H1 (cell line): ENCODE data around the gene MOCS3. TPM values are rescaled to one million over a fixed set of nuclear protein-coding genes. Genes with fewer than 3 reads are reported as not detected.

Experiments
- CTCF ChIA-PET: fragments of 300-600 bp; sonication (Branson Sonifier 250); formaldehyde crosslinking; loops from one replicate; lab custom pipeline; 2021; ENCODE audit not compliant: partially characterized antibody; lab: Charles Lee
- POLR2A ChIA-PET: fragments of 300-600 bp; sonication (Branson Sonifier 250); formaldehyde crosslinking; loops from one replicate; lab custom pipeline; 2021; ENCODE audit warnings: inconsistent platforms; ENCODE audit not compliant: partially characterized antibody; lab: Charles Lee
- DNase-seq, 2 experiments: peaks; one replicate each; pipeline versions ENCODE4 v3.0.0 to v3.0.0-alpha.2; 2010 to 2022; ENCODE audit warnings: low spot score in 2 of 2, low read depth in 1 of 2, mixed read lengths in 1 of 2
- FAIRE-seq: peaks from 2 replicates; lab custom pipeline; 2011; peaks lifted over from hg19 to GRCh38; lab: Jason Lieb, UNC
- H2AFZ ChIP-seq: 2 replicates; pipeline ENCODE4 v1.8.1; 2012; ENCODE audit warnings: low read length, inconsistent platforms
- H2AK5ac ChIP-seq: 2 replicates; pipeline ENCODE4 v1.6.1; 2013; ENCODE audit warnings: low read depth, low read length
- H2BK120ac ChIP-seq: replicated peaks from 2 replicates; pipeline ENCODE3; 2013; ENCODE audit warnings: low read depth, low read length, inconsistent platforms
- H2BK12ac ChIP-seq: 2 replicates; pipeline ENCODE4 v1.6.1; 2013; ENCODE audit warnings: low read depth, low read length
- H2BK15ac ChIP-seq: 2 replicates; pipeline ENCODE4 v1.6.1; 2013; ENCODE audit warnings: low read length
- H2BK20ac ChIP-seq: 2 replicates; pipeline ENCODE4 v1.6.1; 2013; ENCODE audit warnings: low read length
- H2BK5ac ChIP-seq: 2 replicates; pipeline ENCODE4 v1.6.1; 2013; ENCODE audit warnings: low read depth, low read length
- H3K14ac ChIP-seq: 2 replicates; pipeline ENCODE4 v1.6.1; 2013; ENCODE audit warnings: inconsistent platforms; ENCODE audit not compliant: insufficient read length
- H3K18ac ChIP-seq: 2 replicates; pipeline ENCODE4 v1.6.1; 2013; ENCODE audit warnings: low read length; ENCODE audit errors: extremely low read depth
- H3K23ac ChIP-seq: 2 replicates; pipeline ENCODE4 v1.6.1; 2013; ENCODE audit warnings: inconsistent platforms; ENCODE audit not compliant: insufficient read length
- H3K23me2 ChIP-seq: 2 replicates; pipeline ENCODE4 v1.6.1; 2013; ENCODE audit warnings: low read depth, low read length
- H3K27ac ChIP-seq: 2 replicates; pipeline ENCODE4 v1.6.1; 2011; ENCODE audit warnings: low read depth, low read length, inconsistent platforms
- H3K27me3 ChIP-seq, 4 experiments: replicated peaks in 1 of 4; 1 replicate in 1 of 4; 2 replicates in 3 of 4; pipeline versions ENCODE4 v1.6.1 to v1.8.1; 2011 to 2013; ENCODE audit warnings: low read length in 3 of 4, mild to moderate bottlenecking in 3 of 4, inconsistent platforms in 2 of 4, mixed read lengths in 2 of 4, moderate library complexity in 1 of 4; ENCODE audit not compliant: control insufficient read depth in 3 of 4, insufficient read depth in 3 of 4; ENCODE audit errors: extremely low read depth in 1 of 4
- H3K36me3 ChIP-seq, 4 experiments: 2 replicates each; pipeline versions ENCODE4 v1.6.1 to v1.8.1; 2011 to 2013; ENCODE audit warnings: mild to moderate bottlenecking in 4 of 4, low read length in 3 of 4, moderate library complexity in 2 of 4, control low read depth in 1 of 4, inconsistent platforms in 1 of 4; ENCODE audit not compliant: insufficient read depth in 4 of 4, control insufficient read depth in 2 of 4
- H3K4ac ChIP-seq: replicated peaks from 2 replicates; pipeline ENCODE3; 2013; ENCODE audit warnings: low read length, low read depth, mixed read lengths, inconsistent platforms; ENCODE audit not compliant: insufficient read length
- H3K4me1 ChIP-seq, 4 experiments: replicated peaks in 1 of 4; 1 replicate in 1 of 4; 2 replicates in 3 of 4; pipeline versions ENCODE4 v1.6.1 to v1.8.1; 2011 to 2013; ENCODE audit warnings: low read length in 3 of 4, inconsistent platforms in 2 of 4, mixed read lengths in 1 of 4; ENCODE audit not compliant: insufficient read depth in 4 of 4, control insufficient read depth in 3 of 4
- H3K4me2 ChIP-seq, 2 experiments: 2 replicates each; pipeline versions ENCODE4 v1.6.1 to v1.8.1; 2011 to 2013; ENCODE audit warnings: low read depth in 2 of 2, low read length in 2 of 2, control low read depth in 1 of 2, inconsistent platforms in 1 of 2, mild to moderate bottlenecking in 1 of 2; ENCODE audit not compliant: insufficient read depth in 1 of 2
- H3K4me3 ChIP-seq, 4 experiments: fragments of 200-600, 300-600 bp in 1 of 4; sonication (generic), shearing (Covaris generic), sonication (Bioruptor Twin) in 1 of 4; 2 replicates each; pipeline versions ENCODE4 v1.5.1 to v1.8.1; 2011 to 2016; ENCODE audit warnings: low read length in 4 of 4, low read depth in 3 of 4, control low read depth in 2 of 4, inconsistent platforms in 2 of 4, mild to moderate bottlenecking in 2 of 4, mixed read lengths in 1 of 4, moderate library complexity in 1 of 4; ENCODE audit not compliant: insufficient read depth in 2 of 4; ENCODE audit errors: extremely low read depth in 1 of 4
- H3K56ac ChIP-seq: replicated peaks from 2 replicates; pipeline ENCODE3; 2013; ENCODE audit warnings: low read depth, mild to moderate bottlenecking, mixed read lengths, low read length, inconsistent platforms; ENCODE audit not compliant: insufficient read length
- H3K79me1 ChIP-seq: 2 replicates; pipeline ENCODE4 v1.6.1; 2013; ENCODE audit warnings: low read depth, low read length, control low read depth
- H3K79me2 ChIP-seq, 2 experiments: 2 replicates each; pipeline versions ENCODE4 v1.6.1 to v1.8.1; 2012 to 2013; ENCODE audit warnings: low read length in 2 of 2, mild to moderate bottlenecking in 2 of 2, inconsistent platforms in 1 of 2; ENCODE audit not compliant: insufficient read depth in 2 of 2, control insufficient read depth in 1 of 2
- H3K9ac ChIP-seq, 4 experiments: replicated peaks in 1 of 4; 1 replicate in 1 of 4; 2 replicates in 3 of 4; pipeline versions ENCODE4 v1.6.1 to v1.8.1; 2011 to 2013; ENCODE audit warnings: low read depth in 3 of 4, low read length in 3 of 4, control low read depth in 2 of 4, mild to moderate bottlenecking in 2 of 4, moderate library complexity in 2 of 4, inconsistent platforms in 1 of 4; ENCODE audit errors: extremely low read depth in 1 of 4
- H3K9me3 ChIP-seq, 2 experiments: 2 replicates each; pipeline versions ENCODE4 v1.6.1 to v1.8.1; 2012 to 2013; ENCODE audit warnings: mild to moderate bottlenecking in 2 of 2, moderate library complexity in 2 of 2, control low read depth in 1 of 2, inconsistent platforms in 1 of 2, low read depth in 1 of 2, low read length in 1 of 2, mixed read lengths in 1 of 2; ENCODE audit not compliant: insufficient read depth in 2 of 2
- H4K20me1 ChIP-seq, 2 experiments: replicated peaks in 1 of 2; 2 replicates each; pipeline versions ENCODE3 to v1.8.1; 2011 to 2013; ENCODE audit warnings: inconsistent platforms in 2 of 2, low read length in 2 of 2, mild to moderate bottlenecking in 1 of 2; ENCODE audit not compliant: insufficient read depth in 2 of 2, control insufficient read depth in 1 of 2
- H4K5ac ChIP-seq: 2 replicates; pipeline ENCODE4 v1.6.1; 2013; ENCODE audit warnings: low read length, low read depth, mixed read lengths, inconsistent platforms; ENCODE audit not compliant: insufficient read length
- H4K8ac ChIP-seq: 2 replicates; pipeline ENCODE4 v1.8.0; 2013; ENCODE audit warnings: mild to moderate bottlenecking, moderate library complexity, low read length, inconsistent platforms; ENCODE audit not compliant: insufficient read depth; ENCODE audit errors: extremely low read depth
- H4K91ac ChIP-seq: replicated peaks from 2 replicates; pipeline ENCODE3; 2013; ENCODE audit warnings: low read length, mixed read lengths, inconsistent platforms; ENCODE audit not compliant: insufficient read length
- BRCA1 ChIP-seq: IDR thresholded peaks from 2 replicates; pipeline ENCODE4 v1.6.1; 2012; ENCODE audit warnings: low read depth, low read length, improper control_type of control experiment
- CTBP2 ChIP-seq: IDR thresholded peaks from 2 replicates; pipeline ENCODE4 v1.7.0; 2011; ENCODE audit warnings: borderline replicate concordance, mild to moderate bottlenecking, moderate library complexity, mixed read lengths, low read length; ENCODE audit not compliant: insufficient read depth, insufficient read length
- JUND ChIP-seq: IDR thresholded peaks from 2 replicates; pipeline ENCODE4 v1.6.1; 2011; ENCODE audit warnings: mild to moderate bottlenecking, improper control_type of control experiment, low read length
- RFX5 ChIP-seq: IDR thresholded peaks from 2 replicates; pipeline ENCODE4 v1.6.1; 2011; ENCODE audit warnings: low read depth, low read length, improper control_type of control experiment, borderline replicate concordance
- SIRT6 ChIP-seq: IDR thresholded peaks from one replicate; pipeline ENCODE4 v1.7.1; 2012; ENCODE audit warnings: low read length, inconsistent platforms
- SP4 ChIP-seq: IDR thresholded peaks from 2 replicates; pipeline ENCODE4 v1.6.1; 2012; ENCODE audit warnings: low read length, inconsistent platforms
- WGBS, 2 experiments: shearing (Covaris generic) in 1 of 2; methylation state at CpG; one replicate each; pipeline versions ENCODE4 v1.1.6 to v1.1.7; 2013 to 2015; ENCODE audit warnings: low lambda C conversion rate in 2 of 2, mixed read lengths in 2 of 2, inconsistent platforms in 1 of 2, low coverage in 1 of 2, missing lambda C conversion rate in 1 of 2; ENCODE audit not compliant: insufficient replicate concordance in 2 of 2, insufficient coverage in 1 of 2, insufficient read length in 1 of 2; ENCODE audit errors: extremely low coverage in 1 of 2, missing lambda C conversion rate in 1 of 2; 5-methylcytosine and 5-hydroxymethylcytosine counted together
- long read RNA-seq, 2 experiments: library from RNA in 1 of 2; library from capped mRNA in 1 of 2; stranded (forward); transcript quantifications; one replicate each; pipeline ENCODE4 v2.0.0, GENCODE V29; 2021; ENCODE audit warnings: inconsistent platforms in 1 of 2
- polyA minus RNA-seq, 3 experiments: library from RNA; depleted of rRNA, polyadenylated mRNA; stranded (reverse); fragments of >200 nt; gene quantifications; 1 replicate in 2 of 3; 2 replicates in 1 of 3; pipeline ENCODE4 v1.2.3, GENCODE V29; 2011
- polyA plus RNA-seq, 7 experiments: library from polyadenylated mRNA; depleted of rRNA in 3 of 7; stranded (reverse) in 5 of 7; unstranded in 2 of 7; fragments of >200 nt in 5 of 7; fragments of 200-250 nt in 2 of 7; gene quantifications; 1 replicate in 5 of 7; 2 replicates in 1 of 7; 4 replicates in 1 of 7; pipeline versions ENCODE4 v1.2.1 to v1.2.3, GENCODE V29; 2011 to 2013; ENCODE audit warnings: missing spikeins in 2 of 7, mixed read lengths in 2 of 7
- total RNA-seq: library from RNA; stranded (reverse); fragmentation: NEBNext Ultra II Directional; extraction: Animal tissue kit (Norgen Biotek cat#: 25700); gene quantifications from 2 replicates; pipeline ENCODE4 v1.2.1, GENCODE V29; 2021
- TF ChIP-seq, protein P1 (sequence below): IDR thresholded peaks from 2 replicates; pipeline ENCODE4 v1.6.1; 2012; ENCODE audit warnings: inconsistent platforms

The MOCS3 gene
- total RNA-seq (6.1 and 6.3 TPM in 2 replicates), polyA plus RNA-seq (2011; rRNA removed) (6.2 and 8.1 TPM in 2 replicates), polyA minus RNA-seq (2011; rRNA and poly(A)+ RNA removed) (7.7 and 8.5 TPM in 2 replicates)
- polyA plus RNA-seq (2011; cell fraction: cytosol; rRNA removed): 6.4 TPM
- 4.9 TPM for polyA plus RNA-seq (2011; cell fraction: nucleus; rRNA removed)
- polyA plus RNA-seq (2012, experiment 1 of 2): 2.8 to 4.9 TPM (median 4.3 TPM) in 4 replicates
- 4.4 TPM for polyA plus RNA-seq (2012, experiment 2 of 2)
- 3.5 TPM for polyA plus RNA-seq (2013, experiment 1 of 2)
- polyA plus RNA-seq (2013, experiment 2 of 2): 3.3 TPM
- polyA minus RNA-seq (2011; cell fraction: cytosol; rRNA and poly(A)+ RNA removed): 4.9 TPM
- polyA minus RNA-seq (2011; cell fraction: nucleus; rRNA and poly(A)+ RNA removed): 7.2 TPM
- long read RNA-seq, experiment 1, full-length matches to known transcripts: 2 of 2 reads
- long read RNA-seq, experiment 1, partial matches to known transcripts: 0 of 2 reads
- long read RNA-seq, experiment 1, other reads (novel, unspliced or antisense): 0 of 2 reads
- long read RNA-seq, experiment 2, full-length matches to known transcripts: 3 of 3 reads
- long read RNA-seq, experiment 2, partial matches to known transcripts: 0 of 3 reads
- long read RNA-seq, experiment 2, other reads (novel, unspliced or antisense): 0 of 3 reads

GRCh38 chr20:50958615-50959542 lies at the start of gene MOCS3:
Gene MOCS3, plus strand, starts transcription at chr20:50958818. Its CDS starts 25 bp downstream, at chr20:50958843.
- H3K4me1 ChIP-seq: peaks cover 4 to 8% (median 6%) of the 10 kb centered on the region in 4 experiments
- H2BK12ac ChIP-seq: peak within 1 kb of the TSS; percentile 18; the same call in 1 of the 2 replicates
- peaks cover 16 to 20% of the 10 kb centered on the region in 2 experiments for H4K20me1 ChIP-seq
- H3K79me1 ChIP-seq: peaks cover 8% of the 10 kb centered on the region; the same call in 1 of the 2 replicates
- no peak within 1 kb of the TSS for H2BK20ac ChIP-seq
- no peak within 1 kb of the TSS for H2BK15ac ChIP-seq
- peak within 1 kb of the TSS; percentile 91 for H2BK5ac ChIP-seq
- peaks cover 23 to 67% of the 10 kb centered on the region in 2 experiments for H3K79me2 ChIP-seq
- 3% methylated on average over 66 of the region's 67 CpGs; no CpG with 5 or more reads in 1 of the 2 experiments for WGBS, 2 experiments
- no peaks in the 10 kb centered on the region for H3K27me3 ChIP-seq
- peak within 1 kb of the TSS; percentile 97 for H4K8ac ChIP-seq
- peak within 1 kb of the TSS; percentile 95 for H2AFZ ChIP-seq
- no peak within 1 kb of the TSS for H2BK120ac ChIP-seq
- no peak within 1 kb of the TSS for H3K14ac ChIP-seq
- DNase-seq: peak; percentile 38 to 78
- H3K23me2 ChIP-seq: peaks cover 15% of the 10 kb centered on the region
- peak within 1 kb of the TSS; percentile 98 for H3K27ac ChIP-seq
- peak within 1 kb of the TSS; percentile 96 to 98 for H3K4me2 ChIP-seq
- H3K4ac ChIP-seq: peak within 1 kb of the TSS; percentile 80
- H3K9ac ChIP-seq: peak within 1 kb of the TSS; percentile 78 to 97 (median 86)
- H4K5ac ChIP-seq: peak within 1 kb of the TSS; percentile 93
- no peak within 1 kb of the TSS for H3K18ac ChIP-seq
- peak within 1 kb of the TSS; percentile 40 for H3K56ac ChIP-seq
- POLR2A ChIA-PET: interaction anchor here (0.6 to 2.7 kb wide), 22 partner anchors 9 to 841 kb away, joined by 3 to 44 read pairs (median 4); partner anchors contain the start of genes ADNP and BCAS4
- H3K9me3 ChIP-seq: no peaks in the 10 kb centered on the region
- peak within 1 kb of the TSS; percentile 65 for H4K91ac ChIP-seq
- peak within 1 kb of the TSS; percentile 77 to 99 (median 94) for H3K4me3 ChIP-seq
- peak within 1 kb of the TSS; percentile 94; the same call in 1 of the 2 replicates for H2AK5ac ChIP-seq
- FAIRE-seq: no peak
- peaks cover under 1 to 11% (median 2%) of the 10 kb centered on the region in 4 experiments; a peak in 4 of 8 replicates for H3K36me3 ChIP-seq
- H3K23ac ChIP-seq: no peak within 1 kb of the TSS
- CTCF ChIA-PET: interaction anchor here (1.2 to 2.4 kb wide), 4 partner anchors 10 to 165 kb away, joined by 4 to 6 read pairs (median 5); no protein-coding TSS in a partner anchor
- peak; percentile 97 for TF ChIP-seq JUND
- TF ChIP-seq SIRT6: no peak
- TF ChIP-seq BRCA1: no peak
- TF ChIP-seq, protein P1, sequence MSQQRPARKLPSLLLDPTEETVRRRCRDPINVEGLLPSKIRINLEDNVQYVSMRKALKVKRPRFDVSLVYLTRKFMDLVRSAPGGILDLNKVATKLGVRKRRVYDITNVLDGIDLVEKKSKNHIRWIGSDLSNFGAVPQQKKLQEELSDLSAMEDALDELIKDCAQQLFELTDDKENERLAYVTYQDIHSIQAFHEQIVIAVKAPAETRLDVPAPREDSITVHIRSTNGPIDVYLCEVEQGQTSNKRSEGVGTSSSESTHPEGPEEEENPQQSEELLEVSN: no peak
- TF ChIP-seq RFX5: no peak
- no peak for TF ChIP-seq SP4
- no peak for TF ChIP-seq CTBP2
